ENCODE data around the gene NFATC2IP. TPM values are rescaled to one million over a fixed set of nuclear protein-coding genes. Genes with fewer than 3 reads are reported as not detected.

Gene NFATC2IP
- total and polyA plus RNA-seq, 10 of the 15 experiments (the other 5 are each of a cell fraction or from before 2014, with no cell fraction given), result 12.2 to 93.9 (median 46.9) TPM

DNA sequence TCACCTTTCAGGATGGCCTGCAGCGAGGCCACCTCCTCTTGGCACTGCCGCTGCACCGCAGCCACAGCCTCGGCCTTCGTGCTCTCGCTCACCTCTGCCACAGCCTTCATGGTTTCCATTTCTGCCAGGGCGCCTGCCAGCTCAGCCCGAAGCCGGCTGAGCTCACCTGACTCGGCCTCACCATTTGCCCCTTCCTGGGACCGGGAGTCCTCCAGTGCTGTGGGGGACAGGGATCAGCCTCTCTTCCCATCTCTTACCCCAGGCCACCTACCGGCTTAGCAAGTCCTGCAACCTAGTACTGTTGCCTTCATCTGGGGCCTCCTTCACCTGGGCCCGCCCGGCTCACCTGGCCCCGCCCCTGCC, 26.4 kb upstream of the NFATC2IP start:
- no peaks in the 10 kb centered on the region for H4K20me1 ChIP-seq (ENCODE audit: control insufficient read depth, insufficient read depth)
- H3K4me3 ChIP-seq, result peak overlapping the region; percentile 92
- H3K9me3 ChIP-seq (replicated peaks; ENCODE audit: control insufficient read depth, insufficient read depth, low read length), result no peaks in the 10 kb centered on the region
- ChIA-PET SMC1A (ENCODE audit: uncharacterized antibody, unreplicated experiment) (interaction anchor here (0.8 to 5.8 kb wide), 15 partner anchors 8 to 78 kb away, joined by 3 to 58 read pairs (median 7); partner anchors contain the start of genes CD19, NFATC2IP, SH2B1 and TUFM), RAD21 (ENCODE audit: unreplicated experiment) (interaction anchor here (0.9 to 2.5 kb wide), 13 partner anchors 8 to 102 kb away, joined by 3 to 32 read pairs (median 7); partner anchors contain the start of genes ATXN2L, CD19, NFATC2IP and SH2B1), CTCF (interaction anchor here (0.5 to 6.4 kb wide), 8 partner anchors 9 to 1574 kb away, joined by 3 to 76 read pairs (median 6); partner anchors contain the start of gene SH2B1), POLR2A (interaction anchor here (0.5 to 5.1 kb wide), 15 partner anchors 8 to 102 kb away, joined by 3 to 39 read pairs (median 5); partner anchors contain the start of genes ATXN2L, CD19, NFATC2IP and SH2B1)
- H3K27me3 ChIP-seq (replicated peaks in 1 of 2; ENCODE audit: control insufficient read depth in 2 of 2, insufficient read depth in 2 of 2, low read length in 1 of 2), result no peaks in the 10 kb centered on the region
- H3K9ac ChIP-seq (ENCODE audit: control insufficient read depth, insufficient read depth, low read length), result peak overlapping the region; percentile 35
- WGBS (ENCODE audit: insufficient coverage, insufficient replicate concordance, low lambda C conversion rate, missing lambda C conversion rate), result 0% methylated on average over 11 of the region's 15 CpGs
- intact Hi-C loops (cut with micrococcal nuclease; ENCODE audit: unreplicated experiment) (loop anchor here (2.0 to 10.0 kb wide), 4 partner anchors 20 to 430 kb away; partner anchors contain the start of genes APOBR, CLN3 and TUFM), in situ Hi-C loops (cut with MboI) (no loop called here)
- peak overlapping the region; percentile 73 for H3K4me2 ChIP-seq (ENCODE audit: control insufficient read depth, insufficient read depth)
- no TSS peak for BruUV-seq (replicated peaks)
- peaks cover 14% of the 10 kb centered on the region for H3K4me1 ChIP-seq (ENCODE audit: control insufficient read depth, insufficient read depth, low read length)
- H2AFZ ChIP-seq (ENCODE audit: control insufficient read depth, low read depth, low read length), result peak overlapping the region; percentile 63
- no peaks in the 10 kb centered on the region for H3K79me2 ChIP-seq (ENCODE audit: control insufficient read depth, insufficient read depth, low read length)
- peak overlapping the region; percentile 99 for H3K27ac ChIP-seq (ENCODE audit: control insufficient read depth, insufficient read depth)
- TF ChIP-seq NFXL1 (IDR thresholded peaks at IDR 0.05; ENCODE audit: borderline replicate concordance) (no peak), RB1 (IDR thresholded peaks at IDR 0.05; ENCODE audit: borderline replicate concordance) (0 out of 2 replicates have a peak, but pooled peaks have one; percentile 70), SMARCA5 (IDR thresholded peaks at IDR 0.05) (peak; percentile 97), LARP7 (IDR thresholded peaks at IDR 0.05) (peak; percentile 87), POLR2AphosphoS5 (IDR thresholded peaks at IDR 0.05; ENCODE audit: low read length) (0 out of 2 replicates have a peak, but pooled peaks have one; percentile 29), STAT1 (conservative IDR thresholded peaks at IDR 0.05) (no peak), DPF2 (IDR thresholded peaks at IDR 0.05) (peak; percentile 20), NR2F1 (conservative IDR thresholded peaks at IDR 0.05) (0 out of 2 replicates have a peak, but pooled peaks have one; percentile 27), ZNF207 (IDR thresholded peaks at IDR 0.05; ENCODE audit: borderline replicate concordance) (peak; percentile 70; the same call in 1 of the 2 replicates), CBFB (IDR thresholded peaks at IDR 0.05; ENCODE audit: low read depth) (no peak), ZNF217 (IDR thresholded peaks at IDR 0.05) (peak; percentile 71; the same call in 1 of the 2 replicates)
- TF ChIP-seq, protein P1, sequence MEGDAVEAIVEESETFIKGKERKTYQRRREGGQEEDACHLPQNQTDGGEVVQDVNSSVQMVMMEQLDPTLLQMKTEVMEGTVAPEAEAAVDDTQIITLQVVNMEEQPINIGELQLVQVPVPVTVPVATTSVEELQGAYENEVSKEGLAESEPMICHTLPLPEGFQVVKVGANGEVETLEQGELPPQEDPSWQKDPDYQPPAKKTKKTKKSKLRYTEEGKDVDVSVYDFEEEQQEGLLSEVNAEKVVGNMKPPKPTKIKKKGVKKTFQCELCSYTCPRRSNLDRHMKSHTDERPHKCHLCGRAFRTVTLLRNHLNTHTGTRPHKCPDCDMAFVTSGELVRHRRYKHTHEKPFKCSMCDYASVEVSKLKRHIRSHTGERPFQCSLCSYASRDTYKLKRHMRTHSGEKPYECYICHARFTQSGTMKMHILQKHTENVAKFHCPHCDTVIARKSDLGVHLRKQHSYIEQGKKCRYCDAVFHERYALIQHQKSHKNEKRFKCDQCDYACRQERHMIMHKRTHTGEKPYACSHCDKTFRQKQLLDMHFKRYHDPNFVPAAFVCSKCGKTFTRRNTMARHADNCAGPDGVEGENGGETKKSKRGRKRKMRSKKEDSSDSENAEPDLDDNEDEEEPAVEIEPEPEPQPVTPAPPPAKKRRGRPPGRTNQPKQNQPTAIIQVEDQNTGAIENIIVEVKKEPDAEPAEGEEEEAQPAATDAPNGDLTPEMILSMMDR (IDR thresholded peaks at IDR 0.05 in 2 of 3, conservative IDR thresholded peaks at IDR 0.05 in 1 of 3; ENCODE audit: control insufficient read depth in 2 of 3, extremely low read depth in 1 of 3, insufficient read depth in 1 of 3, low read depth in 3 of 3, low read length in 3 of 3), result 0 out of 6 replicates have a peak, but pooled peaks of 1 of the 3 experiments have one; percentile 6
- TF ChIP-seq, protein P2, sequence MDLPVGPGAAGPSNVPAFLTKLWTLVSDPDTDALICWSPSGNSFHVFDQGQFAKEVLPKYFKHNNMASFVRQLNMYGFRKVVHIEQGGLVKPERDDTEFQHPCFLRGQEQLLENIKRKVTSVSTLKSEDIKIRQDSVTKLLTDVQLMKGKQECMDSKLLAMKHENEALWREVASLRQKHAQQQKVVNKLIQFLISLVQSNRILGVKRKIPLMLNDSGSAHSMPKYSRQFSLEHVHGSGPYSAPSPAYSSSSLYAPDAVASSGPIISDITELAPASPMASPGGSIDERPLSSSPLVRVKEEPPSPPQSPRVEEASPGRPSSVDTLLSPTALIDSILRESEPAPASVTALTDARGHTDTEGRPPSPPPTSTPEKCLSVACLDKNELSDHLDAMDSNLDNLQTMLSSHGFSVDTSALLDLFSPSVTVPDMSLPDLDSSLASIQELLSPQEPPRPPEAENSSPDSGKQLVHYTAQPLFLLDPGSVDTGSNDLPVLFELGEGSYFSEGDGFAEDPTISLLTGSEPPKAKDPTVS (IDR thresholded peaks at IDR 0.05; ENCODE audit: low read depth, low read length), result no peak
- TF ChIP-seq, protein P3, sequence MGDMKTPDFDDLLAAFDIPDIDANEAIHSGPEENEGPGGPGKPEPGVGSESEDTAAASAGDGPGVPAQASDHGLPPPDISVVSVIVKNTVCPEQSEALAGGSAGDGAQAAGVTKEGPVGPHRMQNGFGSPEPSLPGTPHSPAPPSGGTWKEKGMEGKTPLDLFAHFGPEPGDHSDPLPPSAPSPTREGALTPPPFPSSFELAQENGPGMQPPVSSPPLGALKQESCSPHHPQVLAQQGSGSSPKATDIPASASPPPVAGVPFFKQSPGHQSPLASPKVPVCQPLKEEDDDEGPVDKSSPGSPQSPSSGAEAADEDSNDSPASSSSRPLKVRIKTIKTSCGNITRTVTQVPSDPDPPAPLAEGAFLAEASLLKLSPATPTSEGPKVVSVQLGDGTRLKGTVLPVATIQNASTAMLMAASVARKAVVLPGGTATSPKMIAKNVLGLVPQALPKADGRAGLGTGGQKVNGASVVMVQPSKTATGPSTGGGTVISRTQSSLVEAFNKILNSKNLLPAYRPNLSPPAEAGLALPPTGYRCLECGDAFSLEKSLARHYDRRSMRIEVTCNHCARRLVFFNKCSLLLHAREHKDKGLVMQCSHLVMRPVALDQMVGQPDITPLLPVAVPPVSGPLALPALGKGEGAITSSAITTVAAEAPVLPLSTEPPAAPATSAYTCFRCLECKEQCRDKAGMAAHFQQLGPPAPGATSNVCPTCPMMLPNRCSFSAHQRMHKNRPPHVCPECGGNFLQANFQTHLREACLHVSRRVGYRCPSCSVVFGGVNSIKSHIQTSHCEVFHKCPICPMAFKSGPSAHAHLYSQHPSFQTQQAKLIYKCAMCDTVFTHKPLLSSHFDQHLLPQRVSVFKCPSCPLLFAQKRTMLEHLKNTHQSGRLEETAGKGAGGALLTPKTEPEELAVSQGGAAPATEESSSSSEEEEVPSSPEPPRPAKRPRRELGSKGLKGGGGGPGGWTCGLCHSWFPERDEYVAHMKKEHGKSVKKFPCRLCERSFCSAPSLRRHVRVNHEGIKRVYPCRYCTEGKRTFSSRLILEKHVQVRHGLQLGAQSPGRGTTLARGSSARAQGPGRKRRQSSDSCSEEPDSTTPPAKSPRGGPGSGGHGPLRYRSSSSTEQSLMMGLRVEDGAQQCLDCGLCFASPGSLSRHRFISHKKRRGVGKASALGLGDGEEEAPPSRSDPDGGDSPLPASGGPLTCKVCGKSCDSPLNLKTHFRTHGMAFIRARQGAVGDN (IDR thresholded peaks at IDR 0.05), result 0 out of 2 replicates have a peak, but pooled peaks have one; percentile 28
- no peak for DNase-seq (ENCODE audit: low read depth, low spot score)
- peaks cover 0 to 5% of the 10 kb centered on the region in 2 experiments; a peak in 3 of 4 replicates for H3K36me3 ChIP-seq (ENCODE audit: control insufficient read depth in 2 of 2, insufficient read depth in 2 of 2, low read length in 1 of 2)
- FAIRE-seq, result no peak
- no peak for ATAC-seq
